Endodermal cell (in vitro differentiated cells): ENCODE data around the gene WASF3. TPM values are rescaled to one million over a fixed set of nuclear protein-coding genes. Genes with fewer than 3 reads are reported as not detected.
A peak's percentile ranks its signal among the peaks of the same experiment; 100 is the strongest.

Experiments
- DNase-seq: peaks from one replicate; pipeline ENCODE4 v3.0.0-alpha.2; 2017
- H3K27ac ChIP-seq: 2 replicates; pipeline ENCODE4 v1.5.1; 2013; ENCODE audit warnings: mild to moderate bottlenecking, low read depth, low read length, moderate library complexity
- H3K27me3 ChIP-seq: 2 replicates; pipeline ENCODE4 v1.6.1; 2013; ENCODE audit warnings: mild to moderate bottlenecking, low read length, moderate library complexity; ENCODE audit not compliant: insufficient read depth, control insufficient read depth, poor library complexity, severe bottlenecking
- H3K36me3 ChIP-seq: 2 replicates; pipeline ENCODE4 v1.7.0; 2013; ENCODE audit warnings: mild to moderate bottlenecking, low read length, moderate library complexity; ENCODE audit not compliant: control insufficient read depth, insufficient read depth
- H3K4me1 ChIP-seq: one replicate; pipeline ENCODE4 v1.7.0; 2013; ENCODE audit warnings: low read length; ENCODE audit not compliant: control insufficient read depth, insufficient read depth
- H3K4me3 ChIP-seq: 2 replicates; pipeline ENCODE4 v1.5.1; 2013; ENCODE audit warnings: mild to moderate bottlenecking, low read length, moderate library complexity
- H3K9ac ChIP-seq: 2 replicates; pipeline ENCODE4 v1.6.1; 2013; ENCODE audit warnings: mild to moderate bottlenecking, low read length, moderate library complexity; ENCODE audit not compliant: poor library complexity, severe bottlenecking; ENCODE audit errors: extremely low read depth
- H3K9me3 ChIP-seq: 2 replicates; pipeline ENCODE4 v1.6.1; 2013; ENCODE audit warnings: mild to moderate bottlenecking, low read length, moderate library complexity; ENCODE audit not compliant: control insufficient read depth
- H3K27ac Mint-ChIP-seq: 2 replicates; pipeline ENCODE4 v1.8.0; 2020; ENCODE audit warnings: mixed read lengths
- H3K27me3 Mint-ChIP-seq: 2 replicates; pipeline ENCODE4 v1.8.0; 2021; ENCODE audit warnings: mild to moderate bottlenecking, mixed read lengths; ENCODE audit not compliant: insufficient read depth
- H3K36me3 Mint-ChIP-seq: 2 replicates; pipeline ENCODE4 v1.8.0; 2020; ENCODE audit warnings: low read depth, mixed read lengths
- H3K4me1 Mint-ChIP-seq: 2 replicates; pipeline ENCODE4 v1.8.0; 2020; ENCODE audit warnings: mixed read lengths
- H3K4me3 Mint-ChIP-seq: 2 replicates; pipeline ENCODE4 v1.8.0; 2020; ENCODE audit warnings: mild to moderate bottlenecking, moderate library complexity, mixed read lengths
- H3K9me3 Mint-ChIP-seq: 2 replicates; pipeline ENCODE4 v1.8.0; 2020; ENCODE audit warnings: mild to moderate bottlenecking, mixed read lengths
- WGBS, 2 experiments: methylation state at CpG; one replicate each; pipeline versions ENCODE4 v1.1.5 to v1.1.7; 2013; ENCODE audit warnings: missing lambda C conversion rate in 2 of 2, mixed read lengths in 1 of 2; ENCODE audit not compliant: insufficient coverage in 1 of 2, insufficient read length in 1 of 2; 5-methylcytosine and 5-hydroxymethylcytosine counted together
- total RNA-seq, 2 donors: library from RNA; stranded (reverse); fragmentation: NEBNext Ultra II Directional in 1 of 2; extraction: Animal tissue kit (Norgen Biotek cat#: 25700) in 1 of 2; gene quantifications; 2 replicates in 1 of 2; 3 replicates in 1 of 2; pipeline ENCODE4 v1.2.1, GENCODE V29; 2021
- TF ChIP-seq, protein P1 (sequence below): fragments of 200-600 bp; sonication (generic); conservative IDR thresholded peaks from 2 replicates; pipeline ENCODE4 v1.5.0; 2021; ENCODE audit warnings: antibody characterized with exemption, mild to moderate bottlenecking

Gene WASF3
- total RNA-seq, 2 donors from 2014 or later = 20.5 to 32.6 TPM

DNA sequence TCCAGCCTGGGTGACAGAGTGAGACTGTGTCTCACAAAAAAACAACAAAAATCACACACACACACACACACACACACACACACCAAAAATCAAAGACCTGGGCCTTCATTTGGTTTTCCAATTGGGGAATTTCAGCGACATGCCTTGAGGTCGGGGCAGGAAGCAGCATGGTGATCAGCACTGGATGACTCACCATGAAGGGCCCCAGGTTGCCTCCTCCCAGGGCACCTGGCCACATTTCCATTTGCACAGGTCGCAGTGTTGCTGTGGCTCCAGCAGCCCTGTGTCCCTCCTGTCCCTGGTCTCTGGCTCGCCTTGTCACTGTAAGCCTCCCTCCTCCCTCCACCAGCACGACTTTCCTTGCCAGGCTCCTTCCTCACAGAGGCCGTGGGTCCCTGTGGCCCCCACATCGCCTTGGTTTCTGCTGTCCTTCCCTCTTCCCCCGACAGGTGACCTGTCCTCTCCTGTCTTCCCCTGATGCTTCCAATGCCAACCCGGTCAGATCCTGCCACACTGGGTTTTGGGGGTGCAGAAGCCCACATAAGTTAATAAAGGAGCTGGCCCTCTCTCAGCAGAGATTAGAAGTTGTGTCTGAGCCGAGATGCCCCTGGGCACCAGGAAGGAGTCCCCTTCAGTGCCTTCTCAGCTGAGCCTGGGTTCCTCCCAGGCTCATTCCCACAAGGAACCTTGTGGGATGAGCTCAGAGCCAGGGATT, 136.4 kb downstream of the WASF3 start:
- H3K27ac Mint-ChIP-seq = peak overlapping the region; percentile 21
- DNase-seq = peak; percentile 69
- Histone ChIP-seq H3K36me3 (peaks cover 5% of the 10 kb centered on the region), H3K4me1 (no peaks in the 10 kb centered on the region), H3K9ac (no peak overlapping the region), H3K4me3 (no peak overlapping the region), H3K27ac (no peak overlapping the region), H3K9me3 (no peaks in the 10 kb centered on the region), H3K27me3 (peaks cover 5% of the 10 kb centered on the region)
- 83 to 90% methylated on average over 3 to 10 of the region's 10 CpGs for WGBS, 2 experiments
- peaks cover 9% of the 10 kb centered on the region for H3K36me3 Mint-ChIP-seq
- no peaks in the 10 kb centered on the region for H3K9me3 Mint-ChIP-seq
- peaks cover 9% of the 10 kb centered on the region for H3K27me3 Mint-ChIP-seq
- TF ChIP-seq, protein P1, sequence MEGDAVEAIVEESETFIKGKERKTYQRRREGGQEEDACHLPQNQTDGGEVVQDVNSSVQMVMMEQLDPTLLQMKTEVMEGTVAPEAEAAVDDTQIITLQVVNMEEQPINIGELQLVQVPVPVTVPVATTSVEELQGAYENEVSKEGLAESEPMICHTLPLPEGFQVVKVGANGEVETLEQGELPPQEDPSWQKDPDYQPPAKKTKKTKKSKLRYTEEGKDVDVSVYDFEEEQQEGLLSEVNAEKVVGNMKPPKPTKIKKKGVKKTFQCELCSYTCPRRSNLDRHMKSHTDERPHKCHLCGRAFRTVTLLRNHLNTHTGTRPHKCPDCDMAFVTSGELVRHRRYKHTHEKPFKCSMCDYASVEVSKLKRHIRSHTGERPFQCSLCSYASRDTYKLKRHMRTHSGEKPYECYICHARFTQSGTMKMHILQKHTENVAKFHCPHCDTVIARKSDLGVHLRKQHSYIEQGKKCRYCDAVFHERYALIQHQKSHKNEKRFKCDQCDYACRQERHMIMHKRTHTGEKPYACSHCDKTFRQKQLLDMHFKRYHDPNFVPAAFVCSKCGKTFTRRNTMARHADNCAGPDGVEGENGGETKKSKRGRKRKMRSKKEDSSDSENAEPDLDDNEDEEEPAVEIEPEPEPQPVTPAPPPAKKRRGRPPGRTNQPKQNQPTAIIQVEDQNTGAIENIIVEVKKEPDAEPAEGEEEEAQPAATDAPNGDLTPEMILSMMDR = no peak
- peaks cover 19% of the 10 kb centered on the region for H3K4me1 Mint-ChIP-seq
- H3K4me3 Mint-ChIP-seq = no peak overlapping the region

DNA sequence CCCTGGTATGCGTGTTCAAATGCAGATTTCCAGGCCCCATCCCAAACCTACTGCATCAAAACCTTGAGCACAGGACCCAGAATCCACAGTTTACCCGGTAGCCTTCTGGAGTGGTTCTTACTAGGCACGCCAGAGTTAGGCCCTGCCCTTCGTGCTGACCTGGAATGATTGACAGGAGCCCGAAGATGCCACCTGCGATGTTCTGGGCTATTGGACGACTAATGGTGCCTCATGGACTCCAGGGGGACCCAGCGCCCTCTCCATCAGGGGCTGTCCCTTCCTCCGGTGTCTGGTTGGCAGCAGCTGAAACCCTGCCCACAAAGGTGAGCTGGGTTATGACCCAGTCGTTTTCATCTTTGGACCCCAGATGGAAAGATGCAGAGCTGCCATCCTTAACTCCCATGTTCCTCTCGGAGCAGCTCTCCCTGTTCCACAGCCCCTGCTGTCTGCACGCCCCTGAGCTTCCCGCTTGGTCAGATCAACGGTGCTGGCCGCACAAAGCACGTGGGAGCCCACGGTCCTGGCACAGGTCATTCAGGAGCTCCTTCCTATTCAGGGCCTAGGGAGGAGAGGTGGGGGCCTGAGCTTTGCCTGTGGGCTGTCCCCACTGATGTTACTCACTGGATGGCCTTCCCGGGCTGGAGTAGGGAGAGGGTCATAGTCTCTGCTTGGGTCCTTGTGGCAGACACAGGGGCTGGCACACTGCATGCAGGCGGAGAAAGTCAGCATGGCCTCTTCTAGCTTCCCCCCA, 137.3 kb downstream of the WASF3 start:
- peaks cover 9% of the 10 kb centered on the region for H3K27me3 Mint-ChIP-seq
- H3K9me3 Mint-ChIP-seq = no peaks in the 10 kb centered on the region
- no peaks in the 10 kb centered on the region for H3K4me1 ChIP-seq
- H3K4me1 Mint-ChIP-seq = peaks cover 19% of the 10 kb centered on the region
- H3K4me3 Mint-ChIP-seq = no peak overlapping the region
- no peak overlapping the region for H3K4me3 ChIP-seq
- no peak overlapping the region for H3K27ac ChIP-seq
- no peak overlapping the region for H3K27ac Mint-ChIP-seq
- H3K27me3 ChIP-seq = peaks cover 5% of the 10 kb centered on the region
- no peaks in the 10 kb centered on the region for H3K36me3 ChIP-seq
- DNase-seq = no peak
- WGBS, 2 experiments = 91 to 94% methylated on average over 14 to 19 of the region's 19 CpGs
- TF ChIP-seq, protein P1 = no peak
- no peak overlapping the region for H3K9ac ChIP-seq
- H3K36me3 Mint-ChIP-seq = no peaks in the 10 kb centered on the region
- no peaks in the 10 kb centered on the region for H3K9me3 ChIP-seq

DNA sequence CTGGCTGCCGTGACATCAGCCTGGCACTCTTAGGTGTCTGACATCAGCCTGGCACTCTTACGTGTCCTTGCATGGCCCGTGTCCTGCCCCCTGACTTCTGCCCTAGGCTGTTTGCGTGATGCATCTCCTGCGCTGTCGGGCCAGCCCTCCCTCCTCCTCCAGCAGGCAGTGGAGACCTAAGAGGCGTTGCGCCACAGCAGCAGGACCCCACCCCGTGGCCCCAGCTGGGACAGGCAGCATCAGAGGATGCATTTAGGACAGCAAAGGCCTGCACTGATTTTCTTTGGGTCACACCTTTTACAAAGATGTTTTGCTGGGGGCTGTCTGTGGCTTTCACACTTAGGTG, 137.8 kb downstream of the WASF3 start:
- H3K4me1 Mint-ChIP-seq = peaks cover 19% of the 10 kb centered on the region
- H3K4me3 Mint-ChIP-seq = no peak overlapping the region
- Histone ChIP-seq H3K9ac (no peak overlapping the region), H3K4me3 (no peak overlapping the region), H3K36me3 (no peaks in the 10 kb centered on the region), H3K27me3 (peaks cover 5% of the 10 kb centered on the region), H3K4me1 (no peaks in the 10 kb centered on the region), H3K27ac (no peak overlapping the region), H3K9me3 (no peaks in the 10 kb centered on the region)
- H3K9me3 Mint-ChIP-seq = no peaks in the 10 kb centered on the region
- H3K27me3 Mint-ChIP-seq = peaks cover 9% of the 10 kb centered on the region
- DNase-seq = peak; percentile 50
- TF ChIP-seq, protein P1 = no peak
- 92 to 94% methylated on average over 2 to 9 of the region's 9 CpGs for WGBS, 2 experiments
- H3K27ac Mint-ChIP-seq = peak overlapping the region; percentile 60
- no peaks in the 10 kb centered on the region for H3K36me3 Mint-ChIP-seq
